GM12878 (cell line): ENCODE measurements around the gene SLC27A5. TPM values are rescaled to one million over a fixed set of nuclear protein-coding genes. Genes with fewer than 3 reads are reported as not detected.

Source experiments
- ATAC-seq: fragments of 200-7000 bp; cut with Tn5 transposase; 3 replicates; pipeline ENCODE4 v1.9.1; 2020; ENCODE audit warnings: mild to moderate bottlenecking, moderate library complexity
- Bru-seq: library from RNA; stranded (reverse); fragments of 400-500 nt; gene quantifications from one replicate; lab custom pipeline; 2021; lab: Mats Ljungman, UMichigan
- BruChase-seq, 2 experiments: library from RNA; stranded (reverse); fragments of 400-500 nt; gene quantifications; one replicate each; lab custom pipeline; 2021; lab: Mats Ljungman, UMichigan
- BruUV-seq: library from RNA; stranded (reverse); fragments of 400-500 nt; replicated peaks from 2 replicates; lab custom pipeline; 2021; lab: Mats Ljungman, UMichigan
- CTCF ChIA-PET: fragments of 300-600 bp; sonication (Branson Sonifier 250); formaldehyde crosslinking; extraction: SDS; loops from one replicate; lab custom pipeline; 2021; ENCODE audit warnings: inconsistent platforms; lab: Yijun Ruan, JAX
- POLR2A ChIA-PET: fragments of 350-600 bp; formaldehyde crosslinking; extraction: SDS; loops from one replicate; lab custom pipeline; 2021; ENCODE audit warnings: inconsistent platforms; lab: Charles Lee
- RAD21 ChIA-PET: fragments of 300-600 bp; sonication (Branson Sonifier 250); formaldehyde crosslinking; loops from one replicate; lab custom pipeline; 2023; ENCODE audit warnings: antibody characterized with exemption; ENCODE audit not compliant: unreplicated experiment; lab: Charles Lee
- SMC1A ChIA-PET: fragments of 300-600 bp; sonication (Branson Sonifier 250); formaldehyde crosslinking; loops from one replicate; lab custom pipeline; 2023; ENCODE audit not compliant: unreplicated experiment, uncharacterized antibody; lab: Charles Lee
- DNase-seq: peaks from one replicate; pipeline ENCODE4 v3.0.0-alpha.2; 2011; ENCODE audit warnings: low read depth, low spot score
- FAIRE-seq: peaks from 3 replicates; lab custom pipeline; 2011; peaks lifted over from hg19 to GRCh38; lab: Jason Lieb, UNC
- H2AFZ ChIP-seq: 2 replicates; pipeline ENCODE4 v1.6.0; 2011; ENCODE audit warnings: low read depth, low read length, control low read depth; ENCODE audit not compliant: control insufficient read depth
- H3K27ac ChIP-seq: 2 replicates; pipeline ENCODE4 v1.5.1; 2011; ENCODE audit warnings: control low read depth; ENCODE audit not compliant: control insufficient read depth, insufficient read depth
- H3K27me3 ChIP-seq, 2 experiments: replicated peaks in 1 of 2; 2 replicates each; pipeline versions ENCODE4 v1.6.0 to v1.6.1; 2011; ENCODE audit warnings: low read length in 1 of 2; ENCODE audit not compliant: control insufficient read depth in 2 of 2, insufficient read depth in 2 of 2
- H3K36me3 ChIP-seq, 2 experiments: 2 replicates each; pipeline ENCODE4 v1.5.1; 2011; ENCODE audit warnings: low read length in 1 of 2; ENCODE audit not compliant: control insufficient read depth in 2 of 2, insufficient read depth in 2 of 2
- H3K4me1 ChIP-seq: 2 replicates; pipeline ENCODE4 v1.6.1; 2011; ENCODE audit warnings: mild to moderate bottlenecking, low read length, moderate library complexity, mixed read lengths; ENCODE audit not compliant: control insufficient read depth, insufficient read depth
- H3K4me2 ChIP-seq: 2 replicates; pipeline ENCODE4 v1.6.0; 2011; ENCODE audit warnings: control low read depth; ENCODE audit not compliant: control insufficient read depth, insufficient read depth
- H3K4me3 ChIP-seq: fragments of 200-600 bp; sonication (generic); 2 replicates; pipeline ENCODE4 v1.5.1; 2016
- H3K79me2 ChIP-seq: 2 replicates; pipeline ENCODE4 v1.6.0; 2011; ENCODE audit warnings: low read length; ENCODE audit not compliant: control insufficient read depth, insufficient read depth
- H3K9ac ChIP-seq: 2 replicates; pipeline ENCODE4 v1.8.0; 2011; ENCODE audit warnings: low read length, control low read depth, mixed read lengths; ENCODE audit not compliant: control insufficient read depth, insufficient read depth
- H3K9me3 ChIP-seq: replicated peaks from 3 replicates; pipeline ENCODE4 v1.5.1; 2011; ENCODE audit warnings: mild to moderate bottlenecking, low read length; ENCODE audit not compliant: control insufficient read depth, insufficient read depth
- H4K20me1 ChIP-seq: 2 replicates; pipeline ENCODE4 v1.6.0; 2011; ENCODE audit not compliant: control insufficient read depth, insufficient read depth
- POLR2A ChIP-seq: IDR thresholded peaks from 2 replicates; pipeline ENCODE4 v1.6.1; 2011; ENCODE audit warnings: low read depth, mild to moderate bottlenecking, low read length
- WGBS: methylation state at CpG from one replicate; pipeline ENCODE4 v1.1.6; 2016; ENCODE audit warnings: low lambda C conversion rate; ENCODE audit not compliant: insufficient replicate concordance, insufficient coverage; ENCODE audit errors: missing lambda C conversion rate; 5-methylcytosine and 5-hydroxymethylcytosine counted together
- in situ Hi-C: fragments of 300-500 bp; cut with MboI; formaldehyde crosslinking; loops from 9 replicates; pipeline ENCODE4 v1.14.3; 2018; ENCODE audit warnings: mixed read lengths
- intact Hi-C: fragments of 100-400 bp; cut with micrococcal nuclease; formaldehyde crosslinking; loops from one replicate; pipeline ENCODE4 v1.14.2; 2022; ENCODE audit not compliant: unreplicated experiment
- long read RNA-seq, 2 experiments: library from polyadenylated mRNA; unstranded; transcript quantifications; one replicate each; pipeline ENCODE4 v2.0.0, GENCODE V29; 2019 to 2020
- polyA minus RNA-seq, 3 experiments: library from RNA; depleted of rRNA, polyadenylated mRNA; stranded (reverse); fragments of >200 nt; gene quantifications; 2 replicates each; pipeline ENCODE4 v1.2.3, GENCODE V29; 2011
- polyA plus RNA-seq, 11 experiments: library from polyadenylated mRNA; depleted of rRNA in 4 of 11; unstranded in 6 of 11; stranded (reverse) in 5 of 11; fragments of >200 nt; fragmentation: Nextera tagmentation in 4 of 11; fragmentation: Illumina TruSeq in 1 of 11; extraction: Ambion mirVana in 4 of 11; extraction: Trizol in 1 of 11; gene quantifications; 1 replicate in 1 of 11; 2 replicates in 10 of 11; pipeline versions ENCODE4 v1.2.1 to v1.2.3, GENCODE V29; 2011 to 2016; ENCODE audit warnings: inconsistent platforms in 2 of 11, missing spikeins in 2 of 11, low read depth in 1 of 11
- total RNA-seq, 4 experiments: library from RNA; depleted of rRNA in 3 of 4; stranded (reverse); fragments of >200 nt in 3 of 4; fragmentation: Illumina TruSeq in 1 of 4; extraction: Trizol in 1 of 4; gene quantifications; 2 replicates each; pipeline versions ENCODE4 v1.2.1 to v1.2.3, GENCODE V29; 2013 to 2021
- TF ChIP-seq, protein P1 (sequence below): fragments of 450-650 bp; IDR thresholded peaks from 2 replicates; pipeline ENCODE4 v1.6.1; 2017; ENCODE audit warnings: antibody characterized with exemption, mild to moderate bottlenecking, moderate library complexity

SLC27A5 gene
- total RNA-seq (2013; cell fraction: nucleolus; rRNA removed) = 20.5 and 26.7 TPM in 2 replicates
- 48.4 and 57.2 TPM in 2 replicates for total RNA-seq (2014; rRNA removed)
- 25.7 and 26.8 TPM in 2 replicates for total RNA-seq (2014; rRNA removed; fragmentation: Illumina TruSeq; extraction: Trizol)
- total RNA-seq (2021) = 31.2 and 31.5 TPM in 2 replicates
- 28.8 TPM for polyA plus RNA-seq (2011; ENCODE audit: low read depth)
- 13.7 and 32.0 TPM in 2 replicates for polyA plus RNA-seq (2011; rRNA removed)
- 64.9 and 72.7 TPM in 2 replicates for polyA plus RNA-seq (2011; cell fraction: cytosol; rRNA removed)
- polyA plus RNA-seq (2011; cell fraction: nucleus; rRNA removed) = 30.2 and 38.4 TPM in 2 replicates
- polyA plus RNA-seq (2012) = 36.9 and 38.7 TPM in 2 replicates
- polyA plus RNA-seq (2014; fragmentation: Illumina TruSeq; extraction: Trizol) = 5.7 and 21.2 TPM in 2 replicates
- 100 to 1,000 TPM; 113 to 127 TPM for polyA plus RNA-seq (2014; fragmentation: Nextera tagmentation; extraction: Ambion mirVana)
- 55.7 and 62.9 TPM in 2 replicates for polyA plus RNA-seq (2014; rRNA removed)
- polyA plus RNA-seq (2016; fragmentation: Nextera tagmentation; extraction: Ambion mirVana) = 10 to 100 TPM; 25.8 to 28.6 TPM
- polyA minus RNA-seq (2011; rRNA and poly(A)+ RNA removed) = 26.4 and 33.4 TPM in 2 replicates
- polyA minus RNA-seq (2011; cell fraction: cytosol; rRNA and poly(A)+ RNA removed) = 7.6 and 12.6 TPM in 2 replicates
- 13.8 and 24.1 TPM in 2 replicates for polyA minus RNA-seq (2011; cell fraction: nucleus; rRNA and poly(A)+ RNA removed)
- percentile 41 among the genes with signal in this experiment for Bru-seq, nascent RNA
- percentile 48 among the genes with signal in this experiment for BruChase-seq, experiment 1, labeled RNA remaining after a 6-hour chase
- BruChase-seq, experiment 2, labeled RNA remaining after a 2-hour chase = percentile 43 among the genes with signal in this experiment
- long read RNA-seq, experiment 1, transcript SLC27A5-204 (3 exons, 643 nt) = major isoform, 9 of 10 reads
- long read RNA-seq, experiment 1, partial matches to known transcripts = 0 of 10 reads
- long read RNA-seq, experiment 1, other reads (novel, unspliced or antisense) = 0 of 10 reads
- long read RNA-seq, experiment 2, transcript SLC27A5-204 (3 exons, 643 nt) = major isoform, 8 of 10 reads
- long read RNA-seq, experiment 2, partial matches to known transcripts = 0 of 10 reads
- long read RNA-seq, experiment 2, other reads (novel, unspliced or antisense) = 2 of 10 reads

DNA sequence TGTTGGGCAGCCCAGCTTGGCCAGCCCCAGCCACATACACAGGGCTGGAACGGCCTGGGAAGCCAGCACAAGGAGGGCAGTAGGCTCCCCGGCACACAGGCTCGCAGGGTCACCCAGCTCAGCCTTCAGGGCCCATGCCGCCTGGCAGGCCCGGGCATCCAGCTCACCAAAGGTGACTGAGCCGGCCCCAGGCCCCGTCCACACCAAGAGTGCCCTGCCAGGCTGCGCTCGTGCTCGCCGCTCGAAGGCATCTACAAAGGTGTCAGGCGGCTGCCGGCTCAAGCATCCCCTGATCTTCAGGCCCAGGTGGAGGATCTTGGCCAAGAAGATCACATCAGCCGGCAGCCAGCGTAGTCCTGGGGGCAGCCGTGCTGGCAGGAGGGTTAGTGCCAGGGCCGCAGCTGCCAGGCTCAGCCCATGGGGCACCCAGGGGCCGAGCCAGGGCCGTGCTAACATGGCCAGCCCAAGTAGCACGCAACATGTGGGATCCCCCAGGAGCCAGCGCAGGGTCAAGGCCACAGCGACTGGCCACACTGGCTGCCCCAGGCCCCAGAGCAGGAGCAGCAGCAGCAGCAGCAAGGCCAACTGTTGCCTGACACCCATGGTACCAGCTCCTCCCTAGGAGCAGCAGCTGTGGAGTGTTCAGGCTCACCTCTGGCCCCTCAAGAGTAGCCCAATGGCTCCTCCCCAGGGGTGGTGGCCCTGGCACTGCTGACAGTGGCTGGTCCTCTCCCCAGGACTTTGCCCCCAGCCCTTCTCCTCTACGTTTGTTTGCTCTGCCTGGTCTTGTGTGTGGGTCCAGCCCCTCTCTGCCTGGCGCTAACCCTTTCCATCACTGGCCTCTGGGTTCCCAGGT, at the start of gene SLC27A5:
TSS of gene SLC27A5 (minus strand) at position 640 of the 856 bp plus-strand sequence. CDS start at position 603, 37 bp downstream.
- no peak within 1 kb of the TSS for H3K4me2 ChIP-seq
- intact Hi-C loops = no loop called here
- no peak for ATAC-seq
- in situ Hi-C loops = no loop called here
- H3K9me3 ChIP-seq = no peaks in the 10 kb centered on the region; the same call in 2 of the 3 replicates
- 83% methylated on average over 25 of the region's 25 CpGs for WGBS
- no peak within 1 kb of the TSS for H3K9ac ChIP-seq
- no peaks in the 10 kb centered on the region for H3K27me3 ChIP-seq
- H3K4me1 ChIP-seq = peaks cover 14% of the 10 kb centered on the region
- peaks cover 15% of the 10 kb centered on the region for H3K79me2 ChIP-seq
- CTCF ChIA-PET = interaction anchor here (0.7 to 1.5 kb wide), 2 partner anchors 8 to 66 kb away, joined by 3 to 5 read pairs; partner anchors contain the start of gene ZBTB45
- no peak within 1 kb of the TSS for H3K4me3 ChIP-seq
- RAD21 ChIA-PET = no interaction called here
- no TSS peak for BruUV-seq
- DNase-seq = no peak
- H3K36me3 ChIP-seq = peaks cover 0 to 5% of the 10 kb centered on the region in 2 experiments; a peak in 3 of 4 replicates
- H4K20me1 ChIP-seq = no peaks in the 10 kb centered on the region
- POLR2A ChIA-PET = interaction anchor here (0.6 kb wide), 1 partner anchor 26 kb away, joined by 4 read pairs; no protein-coding TSS in a partner anchor
- H2AFZ ChIP-seq = no peak within 1 kb of the TSS
- H3K27ac ChIP-seq = no peak within 1 kb of the TSS
- TF ChIP-seq POLR2A = peak; percentile 55; the same call in 1 of the 2 replicates
- TF ChIP-seq, protein P1, sequence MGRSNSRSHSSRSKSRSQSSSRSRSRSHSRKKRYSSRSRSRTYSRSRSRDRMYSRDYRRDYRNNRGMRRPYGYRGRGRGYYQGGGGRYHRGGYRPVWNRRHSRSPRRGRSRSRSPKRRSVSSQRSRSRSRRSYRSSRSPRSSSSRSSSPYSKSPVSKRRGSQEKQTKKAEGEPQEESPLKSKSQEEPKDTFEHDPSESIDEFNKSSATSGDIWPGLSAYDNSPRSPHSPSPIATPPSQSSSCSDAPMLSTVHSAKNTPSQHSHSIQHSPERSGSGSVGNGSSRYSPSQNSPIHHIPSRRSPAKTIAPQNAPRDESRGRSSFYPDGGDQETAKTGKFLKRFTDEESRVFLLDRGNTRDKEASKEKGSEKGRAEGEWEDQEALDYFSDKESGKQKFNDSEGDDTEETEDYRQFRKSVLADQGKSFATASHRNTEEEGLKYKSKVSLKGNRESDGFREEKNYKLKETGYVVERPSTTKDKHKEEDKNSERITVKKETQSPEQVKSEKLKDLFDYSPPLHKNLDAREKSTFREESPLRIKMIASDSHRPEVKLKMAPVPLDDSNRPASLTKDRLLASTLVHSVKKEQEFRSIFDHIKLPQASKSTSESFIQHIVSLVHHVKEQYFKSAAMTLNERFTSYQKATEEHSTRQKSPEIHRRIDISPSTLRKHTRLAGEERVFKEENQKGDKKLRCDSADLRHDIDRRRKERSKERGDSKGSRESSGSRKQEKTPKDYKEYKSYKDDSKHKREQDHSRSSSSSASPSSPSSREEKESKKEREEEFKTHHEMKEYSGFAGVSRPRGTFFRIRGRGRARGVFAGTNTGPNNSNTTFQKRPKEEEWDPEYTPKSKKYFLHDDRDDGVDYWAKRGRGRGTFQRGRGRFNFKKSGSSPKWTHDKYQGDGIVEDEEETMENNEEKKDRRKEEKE = no peak
- TF ChIP-seq, all 136 proteins: peak for 1
- no peak for FAIRE-seq
- SMC1A ChIA-PET = interaction anchor here (0.8 kb wide), 1 partner anchor 12 kb away, joined by 3 read pairs; no protein-coding TSS in a partner anchor
